CD4-positive, alpha-beta memory T cell (primary cell): ENCODE results near the gene SPEM1. TPM values are rescaled to one million over a fixed set of nuclear protein-coding genes. Genes with fewer than 3 reads are reported as not detected.

Source experiments
- CTCF ChIA-PET: fragments of 350-600 bp; sonication (Branson Sonifier 250); formaldehyde crosslinking; loops from one replicate; lab custom pipeline; 2021; ENCODE audit warnings: inconsistent platforms; ENCODE audit not compliant: partially characterized antibody; lab: Charles Lee
- POLR2A ChIA-PET: fragments of 350-600 bp; sonication (Branson Sonifier 250); formaldehyde crosslinking; loops from one replicate; lab custom pipeline; 2021; ENCODE audit not compliant: partially characterized antibody; lab: Charles Lee
- DNase-seq, 5 donors: peaks; one replicate each; pipeline versions ENCODE4 v3.0.0 to v3.0.0-alpha.2; 2020 to 2022; ENCODE audit warnings: mixed read lengths in 1 of 5
- H3K27ac ChIP-seq: one replicate; pipeline ENCODE4 v1.7.0; 2013; ENCODE audit warnings: low read depth, low read length
- H3K27me3 ChIP-seq: 2 replicates; pipeline ENCODE4 v1.7.0; 2013; ENCODE audit warnings: mild to moderate bottlenecking, low read length, moderate library complexity; ENCODE audit not compliant: insufficient read depth
- H3K36me3 ChIP-seq: 2 replicates; pipeline ENCODE4 v1.7.0; 2013; ENCODE audit warnings: mild to moderate bottlenecking, low read length, moderate library complexity; ENCODE audit not compliant: insufficient read depth
- H3K4me1 ChIP-seq: 2 replicates; pipeline ENCODE4 v1.7.0; 2013; ENCODE audit warnings: mild to moderate bottlenecking, low read length, moderate library complexity; ENCODE audit not compliant: insufficient read depth
- H3K4me3 ChIP-seq, 2 donors: one replicate each; pipeline ENCODE4 v1.7.0; 2013; ENCODE audit warnings: low read length in 2 of 2, mild to moderate bottlenecking in 1 of 2
- H3K9me3 ChIP-seq, 2 donors: one replicate each; pipeline ENCODE4 v1.7.0; 2013; ENCODE audit warnings: low read length in 2 of 2, control low read depth in 1 of 2; ENCODE audit not compliant: control insufficient read depth in 1 of 2
- H3K27ac Mint-ChIP-seq, 7 donors: one replicate each; pipeline ENCODE4 v1.8.0; 2020 to 2021; ENCODE audit warnings: mixed read lengths in 7 of 7, mild to moderate bottlenecking in 6 of 7, inconsistent platforms in 3 of 7, moderate library complexity in 3 of 7
- H3K27me3 Mint-ChIP-seq, 2 donors: one replicate each; pipeline ENCODE4 v1.8.0; 2020 to 2021; ENCODE audit warnings: mixed read lengths in 2 of 2
- H3K36me3 Mint-ChIP-seq, 2 donors: one replicate each; pipeline ENCODE4 v1.8.0; 2020 to 2021; ENCODE audit warnings: mixed read lengths in 2 of 2, inconsistent platforms in 1 of 2, mild to moderate bottlenecking in 1 of 2
- H3K4me1 Mint-ChIP-seq, 4 donors: one replicate each; pipeline ENCODE4 v1.8.0; 2020 to 2021; ENCODE audit warnings: mixed read lengths in 4 of 4, mild to moderate bottlenecking in 1 of 4
- H3K4me3 Mint-ChIP-seq, 8 donors: one replicate each; pipeline ENCODE4 v1.8.0; 2020 to 2021; ENCODE audit warnings: mixed read lengths in 8 of 8, mild to moderate bottlenecking in 7 of 8, moderate library complexity in 6 of 8, inconsistent platforms in 3 of 8
- H3K9me3 Mint-ChIP-seq, 8 donors: one replicate each; pipeline ENCODE4 v1.8.0; 2020 to 2021; ENCODE audit warnings: mixed read lengths in 8 of 8, mild to moderate bottlenecking in 5 of 8, inconsistent platforms in 3 of 8, moderate library complexity in 1 of 8
- intact Hi-C: fragments of 100-400 bp; cut with micrococcal nuclease; formaldehyde crosslinking; loops from one replicate; pipeline ENCODE4 v1.15.1; 2023
- polyA plus RNA-seq, 2 donors: library from polyadenylated mRNA; unstranded; fragments of 300-500 nt; fragmentation: Illumina TruSeq; gene quantifications; one replicate each; pipeline ENCODE4 v1.2.3, GENCODE V29; 2021
- total RNA-seq, 2 experiments: library from RNA; stranded (reverse); gene quantifications; one replicate each; pipeline ENCODE4 v1.2.3, GENCODE V29; 2021

Gene SPEM1
- total and polyA plus RNA-seq, 4 experiments from 2014 or later: not detected

- Histone ChIP-seq H3K4me1 (peaks cover 17% of the 10 kb centered on the region), H3K36me3 (no peaks in the 10 kb centered on the region), H3K4me3 (peak overlapping the region; percentile 23 to 77), H3K27me3 (no peaks in the 10 kb centered on the region), H3K9me3 (no peaks in the 10 kb centered on the region), H3K27ac (peak overlapping the region; percentile 51)
- H3K27me3 Mint-ChIP-seq: peaks cover 2% of the 10 kb centered on the region in 2 donors
- peaks cover 15 to 48% (median 20%) of the 10 kb centered on the region in 4 donors for H3K4me1 Mint-ChIP-seq
- DNase-seq: no peak
- H3K36me3 Mint-ChIP-seq: peaks cover 0 to 7% of the 10 kb centered on the region in 2 donors
- peak overlapping the region; percentile 70 to 92 (median 86) for H3K27ac Mint-ChIP-seq
- H3K4me3 Mint-ChIP-seq: peak overlapping the region; percentile 74 to 89 (median 80)
- ChIA-PET POLR2A (interaction anchor here (3.4 to 3.7 kb wide), 2 partner anchors 11 to 21 kb away, joined by 14 to 49 read pairs; partner anchors contain the start of gene PLSCR3), CTCF (no interaction called here)
- no peaks in the 10 kb centered on the region for H3K9me3 Mint-ChIP-seq
- intact Hi-C loops: no loop called here
These were observed 14.5 kb upstream of the SPEM1 start for GRCh38 chr17:7405350-7406234.

- Histone ChIP-seq H3K36me3 (no peaks in the 10 kb centered on the region), H3K9me3 (no peaks in the 10 kb centered on the region), H3K27me3 (no peaks in the 10 kb centered on the region), H3K4me1 (peaks cover 17% of the 10 kb centered on the region), H3K27ac (no peak overlapping the region), H3K4me3 (no peak overlapping the region)
- intact Hi-C loops: no loop called here
- DNase-seq: no peak
- Mint-ChIP-seq H3K36me3 (peaks cover 0 to 7% of the 10 kb centered on the region in 2 donors), H3K27ac (peak overlapping the region in 4 of 7 donors; percentile 22 to 91 (median 66)), H3K4me3 (peak overlapping the region in 7 of 8 donors; percentile 48 to 81 (median 66)), H3K27me3 (peaks cover 2% of the 10 kb centered on the region in 2 donors), H3K9me3 (no peaks in the 10 kb centered on the region), H3K4me1 (peaks cover 15 to 48% (median 20%) of the 10 kb centered on the region in 4 donors)
- ChIA-PET POLR2A (interaction anchor here (3.4 kb wide), 1 partner anchor 22 kb away, joined by 14 read pairs; no protein-coding TSS in a partner anchor), CTCF (no interaction called here)
These were observed 13.8 kb upstream of the SPEM1 start for GRCh38 chr17:7406235-7406825.

DNA sequence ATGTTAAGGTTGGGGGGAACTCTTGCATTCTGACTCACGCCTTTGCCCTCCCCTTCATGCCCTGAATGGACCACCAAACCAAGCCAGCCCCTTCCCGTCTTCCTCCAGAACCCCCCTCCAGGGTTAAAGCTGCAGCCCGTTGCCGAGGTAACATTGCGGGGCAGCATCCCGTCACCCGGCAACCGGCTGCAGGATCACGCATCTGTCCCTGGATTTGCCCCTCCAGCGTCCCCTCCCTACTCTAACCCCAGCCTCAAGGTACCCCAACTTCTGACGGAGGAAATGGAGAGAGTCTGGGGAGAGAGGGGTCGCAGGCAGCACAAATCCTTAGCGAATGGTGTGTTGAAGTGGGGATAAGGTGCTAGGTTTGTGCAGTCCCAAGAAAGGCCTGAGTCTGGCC lies 13.0 kb upstream of the SPEM1 start:
- H3K9me3 Mint-ChIP-seq: no peaks in the 10 kb centered on the region
- intact Hi-C loops: no loop called here
- ChIA-PET CTCF (no interaction called here), POLR2A (interaction anchor here (1.4 to 3.4 kb wide), 3 partner anchors 23 to 96 kb away, joined by 3 to 18 read pairs (median 14); partner anchors contain the start of gene TMEM102)
- H3K4me3 ChIP-seq: no peak overlapping the region
- peaks cover 17% of the 10 kb centered on the region for H3K4me1 ChIP-seq
- no peak for DNase-seq
- H3K4me1 Mint-ChIP-seq: peaks cover 11 to 48% (median 16%) of the 10 kb centered on the region in 4 donors
- no peaks in the 10 kb centered on the region for H3K36me3 ChIP-seq
- no peak overlapping the region for H3K27ac Mint-ChIP-seq
- peak overlapping the region in 1 of 8 donors; percentile 35 for H3K4me3 Mint-ChIP-seq
- no peaks in the 10 kb centered on the region for H3K27me3 ChIP-seq
- peaks cover 2% of the 10 kb centered on the region in 2 donors for H3K27me3 Mint-ChIP-seq
- no peak overlapping the region for H3K27ac ChIP-seq
- no peaks in the 10 kb centered on the region for H3K9me3 ChIP-seq
- H3K36me3 Mint-ChIP-seq: peaks cover 0 to 7% of the 10 kb centered on the region in 2 donors

DNA sequence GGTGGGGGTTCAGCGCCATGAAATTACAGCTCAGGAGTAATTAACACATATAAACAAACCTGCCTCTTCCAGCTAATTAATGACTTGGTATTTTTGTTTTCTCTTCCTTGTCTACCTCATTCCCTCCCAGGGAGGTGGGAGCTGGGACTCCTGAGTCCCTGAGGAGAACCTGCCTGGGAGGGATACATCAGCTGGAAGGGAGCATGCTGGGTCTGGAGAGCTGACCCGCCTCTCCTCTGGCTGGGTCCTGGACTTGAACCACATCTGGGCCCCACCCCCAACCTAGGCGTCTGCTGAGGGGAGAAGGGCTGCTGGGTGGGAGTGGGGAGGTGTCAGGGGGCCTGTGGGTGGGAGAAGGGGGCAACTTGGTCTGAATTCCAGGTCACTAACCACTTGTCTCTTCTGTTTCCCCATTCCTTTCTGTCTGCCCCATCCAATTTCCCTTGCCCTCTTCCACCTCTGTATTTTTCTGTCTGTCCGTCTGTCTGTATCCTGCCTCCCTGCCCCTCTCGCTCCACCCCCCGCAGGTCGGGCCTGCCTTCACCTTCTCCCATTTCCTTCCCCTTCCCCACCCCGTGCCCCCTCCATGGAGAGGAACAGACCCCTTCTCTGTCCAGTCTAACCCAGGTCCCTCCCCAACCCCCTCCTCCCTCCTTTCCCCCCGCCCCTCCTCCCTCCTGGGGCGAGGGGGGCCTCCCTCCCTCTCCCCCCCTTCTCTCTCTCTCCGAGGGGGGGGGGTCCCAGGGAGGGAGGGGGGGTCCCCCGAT lies 12.5 kb upstream of the SPEM1 start, which contains the start of gene NLGN2:
Gene NLGN2, plus strand, starts transcription at position 361 of the 767 bp plus-strand sequence. CDS start 411 bp downstream, outside the sequence.
- no peaks in the 10 kb centered on the region for H3K9me3 ChIP-seq
- H3K27me3 ChIP-seq: no peaks in the 10 kb centered on the region
- no peak within 1 kb of the TSS for H3K27ac ChIP-seq
- POLR2A ChIA-PET: interaction anchor here (1.4 to 3.4 kb wide), 3 partner anchors 23 to 95 kb away, joined by 3 to 18 read pairs (median 14); partner anchors contain the start of gene TMEM102
- H3K9me3 Mint-ChIP-seq: no peaks in the 10 kb centered on the region
- H3K4me1 ChIP-seq: peaks cover 16% of the 10 kb centered on the region
- intact Hi-C loops: no loop called here
- H3K4me1 Mint-ChIP-seq: peaks cover 11 to 47% (median 16%) of the 10 kb centered on the region in 4 donors
- H3K4me3 Mint-ChIP-seq: peak within 1 kb of the TSS in 7 of 8 donors; percentile 35 to 69 (median 59)
- no peaks in the 10 kb centered on the region for H3K36me3 ChIP-seq
- H3K27me3 Mint-ChIP-seq: peaks cover 2% of the 10 kb centered on the region in 2 donors
- no peak within 1 kb of the TSS for H3K4me3 ChIP-seq
- peaks cover 0 to 7% of the 10 kb centered on the region in 2 donors for H3K36me3 Mint-ChIP-seq
- no peak for DNase-seq
- H3K27ac Mint-ChIP-seq: peak within 1 kb of the TSS in 1 of 7 donors; percentile 52
- CTCF ChIA-PET: interaction anchor here (1.0 kb wide), 2 partner anchors 52 to 153 kb away, joined by 3 to 4 read pairs; no protein-coding TSS in a partner anchor

- Mint-ChIP-seq H3K36me3 (peaks cover 0 to 7% of the 10 kb centered on the region in 2 donors), H3K27me3 (peaks cover 2% of the 10 kb centered on the region in 2 donors), H3K27ac (no peak overlapping the region), H3K4me1 (peaks cover 7 to 41% (median 10%) of the 10 kb centered on the region in 4 donors), H3K4me3 (peak overlapping the region in 3 of 8 donors; percentile 52 to 59 (median 59)), H3K9me3 (no peaks in the 10 kb centered on the region)
- Histone ChIP-seq H3K27ac (no peak overlapping the region), H3K9me3 (no peaks in the 10 kb centered on the region), H3K27me3 (no peaks in the 10 kb centered on the region), H3K4me3 (no peak overlapping the region), H3K36me3 (no peaks in the 10 kb centered on the region), H3K4me1 (peaks cover 10% of the 10 kb centered on the region)
- intact Hi-C loops: no loop called here
- CTCF ChIA-PET: interaction anchor here (1.0 kb wide), 2 partner anchors 52 to 152 kb away, joined by 3 to 4 read pairs; no protein-coding TSS in a partner anchor
- peak; percentile 33 to 55 (median 37) for DNase-seq
- POLR2A ChIA-PET: interaction anchor here (1.4 to 3.4 kb wide), 4 partner anchors 24 to 94 kb away, joined by 3 to 18 read pairs (median 14); partner anchors contain the start of gene TMEM102
These were observed 11.8 kb upstream of the SPEM1 start for GRCh38 chr17:7408252-7408727.

DNA sequence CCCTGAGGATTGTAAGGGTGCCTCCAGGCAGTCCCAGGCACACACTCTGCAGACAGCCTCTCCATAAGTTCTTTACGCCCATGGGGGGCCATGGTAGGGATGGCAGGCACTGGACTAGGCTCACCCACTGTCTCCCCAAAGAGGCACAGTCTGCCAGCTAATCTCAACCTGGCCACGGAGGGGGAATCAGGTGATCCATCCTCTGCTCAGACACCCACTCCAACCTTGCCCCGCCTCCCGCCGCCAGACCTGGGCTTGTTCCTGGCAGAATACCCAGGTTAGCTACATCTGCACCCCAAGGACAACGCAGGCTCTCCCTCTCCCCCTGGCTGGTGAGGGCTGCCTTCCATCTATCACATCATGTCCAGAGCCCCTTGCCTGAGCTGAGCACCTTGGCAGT lies 11.3 kb upstream of the SPEM1 start:
- H3K27me3 Mint-ChIP-seq: peaks cover 2% of the 10 kb centered on the region in 2 donors
- no peak overlapping the region for H3K4me3 ChIP-seq
- peak in 1 of 5 donors; percentile 39 for DNase-seq
- peak overlapping the region in 4 of 8 donors; percentile 11 to 72 (median 40) for H3K4me3 Mint-ChIP-seq
- peaks cover 8% of the 10 kb centered on the region for H3K4me1 ChIP-seq
- intact Hi-C loops: no loop called here
- H3K27me3 ChIP-seq: no peaks in the 10 kb centered on the region
- POLR2A ChIA-PET: interaction anchor here (1.9 to 2.7 kb wide), 2 partner anchors 24 to 27 kb away, joined by 13 to 18 read pairs; partner anchors contain the start of gene TMEM102
- H3K9me3 Mint-ChIP-seq: no peaks in the 10 kb centered on the region
- H3K36me3 Mint-ChIP-seq: peaks cover 0 to 6% of the 10 kb centered on the region in 2 donors
- CTCF ChIA-PET: interaction anchor here (1.0 kb wide), 1 partner anchor 152 kb away, joined by 3 read pairs; no protein-coding TSS in a partner anchor
- H3K4me1 Mint-ChIP-seq: peaks cover 6 to 35% (median 10%) of the 10 kb centered on the region in 4 donors
- no peaks in the 10 kb centered on the region for H3K36me3 ChIP-seq
- H3K27ac ChIP-seq: no peak overlapping the region
- H3K9me3 ChIP-seq: no peaks in the 10 kb centered on the region
- peak overlapping the region in 3 of 7 donors; percentile 12 to 86 (median 57) for H3K27ac Mint-ChIP-seq
